Measurements from ENCODE around the gene SYNPO2. TPM values are rescaled to one million over a fixed set of nuclear protein-coding genes. Genes with fewer than 3 reads are reported as not detected.

Gene SYNPO2
- total RNA-seq, 1 experiment from 2014 or later = 0.26 TPM

DNA sequence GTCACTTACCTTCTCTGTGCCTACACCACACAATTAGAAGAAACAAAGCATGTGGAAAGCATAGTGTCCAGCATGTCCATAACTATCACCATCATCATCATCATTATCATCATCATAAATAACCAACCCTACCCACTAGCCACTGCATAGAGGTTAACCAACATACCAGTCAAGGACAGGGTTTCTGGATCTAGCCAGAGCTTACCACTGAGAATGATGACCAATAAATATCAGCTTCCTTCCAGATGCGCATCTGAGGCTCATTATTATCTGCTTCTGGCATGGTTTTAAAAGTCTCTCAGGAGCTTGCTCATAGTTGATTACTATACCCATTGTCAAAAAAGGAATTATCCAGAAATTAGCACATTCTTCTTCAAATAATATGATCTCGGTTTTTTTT, 221.5 kb downstream of the SYNPO2 start:
- no TSS peak for BruUV-seq (replicated peaks)
- Histone ChIP-seq H3K4me3 (ENCODE audit: low read depth, low read length, poor library complexity, severe bottlenecking) (no peak overlapping the region), H3K36me3 (ENCODE audit: insufficient read depth, low read length, poor library complexity, severe bottlenecking) (no peaks in the 10 kb centered on the region), H3K4me1 (ENCODE audit: insufficient read depth, low read length, poor library complexity, severe bottlenecking) (peaks cover 21% of the 10 kb centered on the region), H3K27ac (ENCODE audit: low read depth, low read length, poor library complexity, severe bottlenecking) (no peak overlapping the region), H3K27me3 (replicated peaks; ENCODE audit: insufficient read depth, low read depth, low read length, poor library complexity) (no peaks in the 10 kb centered on the region), H3K9me3 (ENCODE audit: low read depth, low read length, poor library complexity, severe bottlenecking) (no peaks in the 10 kb centered on the region)
- intact Hi-C loops (cut with micrococcal nuclease; ENCODE audit: unreplicated experiment) = no loop called here
- CTCF ChIA-PET = no interaction called here
- no peak for DNase-seq (ENCODE audit: low spot score)
- POLR2A ChIA-PET (ENCODE audit: low non-redundant PET) = no interaction called here
- TF ChIP-seq, protein P1, sequence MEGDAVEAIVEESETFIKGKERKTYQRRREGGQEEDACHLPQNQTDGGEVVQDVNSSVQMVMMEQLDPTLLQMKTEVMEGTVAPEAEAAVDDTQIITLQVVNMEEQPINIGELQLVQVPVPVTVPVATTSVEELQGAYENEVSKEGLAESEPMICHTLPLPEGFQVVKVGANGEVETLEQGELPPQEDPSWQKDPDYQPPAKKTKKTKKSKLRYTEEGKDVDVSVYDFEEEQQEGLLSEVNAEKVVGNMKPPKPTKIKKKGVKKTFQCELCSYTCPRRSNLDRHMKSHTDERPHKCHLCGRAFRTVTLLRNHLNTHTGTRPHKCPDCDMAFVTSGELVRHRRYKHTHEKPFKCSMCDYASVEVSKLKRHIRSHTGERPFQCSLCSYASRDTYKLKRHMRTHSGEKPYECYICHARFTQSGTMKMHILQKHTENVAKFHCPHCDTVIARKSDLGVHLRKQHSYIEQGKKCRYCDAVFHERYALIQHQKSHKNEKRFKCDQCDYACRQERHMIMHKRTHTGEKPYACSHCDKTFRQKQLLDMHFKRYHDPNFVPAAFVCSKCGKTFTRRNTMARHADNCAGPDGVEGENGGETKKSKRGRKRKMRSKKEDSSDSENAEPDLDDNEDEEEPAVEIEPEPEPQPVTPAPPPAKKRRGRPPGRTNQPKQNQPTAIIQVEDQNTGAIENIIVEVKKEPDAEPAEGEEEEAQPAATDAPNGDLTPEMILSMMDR (conservative IDR thresholded peaks at IDR 0.05; ENCODE audit: low read depth, low read length) = no peak
- no peak for TF ChIP-seq EZH2 (IDR thresholded peaks at IDR 0.05; ENCODE audit: borderline replicate concordance, low read depth, low read length, poor library complexity, severe bottlenecking)

Other genes with a start within 250 kb of the SYNPO2 start
- 51.6 and 57.6 TPM in 2 replicates for gene METTL14, start 203.5 kb upstream of the SYNPO2 start, total RNA-seq (2021)
- gene SEC24D, start 52.7 kb upstream of the SYNPO2 start, total RNA-seq (2021) = 33.1 and 35.8 TPM in 2 replicates
- gene MYOZ2, start 247.0 kb downstream of the SYNPO2 start, total RNA-seq (2021) = not detected in 2 replicates

All from A673 (cell line).